ENCODE data around the gene TBC1D2B. TPM values are rescaled to one million over a fixed set of nuclear protein-coding genes. Genes with fewer than 3 reads are reported as not detected.
A peak's percentile ranks its signal among the peaks of the same experiment; 100 is the strongest.

Gene TBC1D2B
- total RNA-seq, 1 donor from 2014 or later = 69.3 TPM

DNA sequence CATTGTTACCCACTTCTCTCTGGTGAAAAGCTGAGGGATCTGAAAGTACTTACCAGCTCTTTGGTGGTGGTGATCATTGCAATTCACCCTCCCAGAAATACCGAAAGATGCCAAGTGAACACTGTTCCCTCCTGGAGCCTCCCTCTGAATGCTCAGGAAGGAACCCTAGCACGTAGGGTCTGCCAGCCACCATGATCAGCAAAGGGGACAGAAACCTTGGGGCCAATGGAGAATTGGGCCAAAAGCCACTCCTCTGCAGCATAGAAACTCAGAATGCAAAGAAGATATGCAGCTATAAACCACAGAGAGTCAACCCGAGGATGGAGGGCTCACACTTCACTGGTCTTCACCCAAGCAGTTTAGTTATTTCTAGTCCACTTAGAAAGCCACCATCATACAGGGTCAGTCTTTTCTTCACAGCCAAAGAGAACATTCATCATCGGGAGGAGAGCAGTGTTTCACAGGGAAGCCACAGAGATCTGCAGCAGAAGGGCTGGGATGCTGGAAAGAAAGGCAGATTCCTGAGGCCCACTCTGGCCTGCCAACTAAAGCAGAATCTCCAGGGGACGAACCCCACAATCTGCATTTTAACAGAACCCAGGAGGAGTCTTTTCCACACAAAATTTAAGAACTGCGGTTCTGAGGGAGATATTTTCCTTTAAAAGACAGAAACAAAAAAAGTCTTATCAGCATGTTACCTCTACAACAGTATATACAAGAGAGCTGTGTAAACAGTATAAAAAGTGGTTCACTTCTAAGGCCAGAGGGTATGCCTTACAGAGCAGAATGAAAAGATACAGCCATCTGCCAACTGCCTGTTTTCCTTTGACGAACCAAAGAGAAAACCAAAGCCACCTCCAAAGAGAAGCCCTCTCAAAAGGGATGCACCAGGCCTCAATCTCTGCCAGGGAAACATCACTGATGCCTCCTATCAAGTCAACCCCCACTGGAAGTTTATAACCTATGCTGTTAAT, 11.3 kb downstream of the TBC1D2B start:
- H3K4me3 Mint-ChIP-seq (ENCODE audit: unreplicated experiment) = peak overlapping the region; percentile 46
- DNase-seq (ENCODE audit: extremely low spot score, unreplicated experiment) = no peak
- no peaks in the 10 kb centered on the region for H3K27me3 Mint-ChIP-seq (ENCODE audit: unreplicated experiment)
- no peak overlapping the region for H3K27ac Mint-ChIP-seq (ENCODE audit: unreplicated experiment)
- TF ChIP-seq, protein P1, sequence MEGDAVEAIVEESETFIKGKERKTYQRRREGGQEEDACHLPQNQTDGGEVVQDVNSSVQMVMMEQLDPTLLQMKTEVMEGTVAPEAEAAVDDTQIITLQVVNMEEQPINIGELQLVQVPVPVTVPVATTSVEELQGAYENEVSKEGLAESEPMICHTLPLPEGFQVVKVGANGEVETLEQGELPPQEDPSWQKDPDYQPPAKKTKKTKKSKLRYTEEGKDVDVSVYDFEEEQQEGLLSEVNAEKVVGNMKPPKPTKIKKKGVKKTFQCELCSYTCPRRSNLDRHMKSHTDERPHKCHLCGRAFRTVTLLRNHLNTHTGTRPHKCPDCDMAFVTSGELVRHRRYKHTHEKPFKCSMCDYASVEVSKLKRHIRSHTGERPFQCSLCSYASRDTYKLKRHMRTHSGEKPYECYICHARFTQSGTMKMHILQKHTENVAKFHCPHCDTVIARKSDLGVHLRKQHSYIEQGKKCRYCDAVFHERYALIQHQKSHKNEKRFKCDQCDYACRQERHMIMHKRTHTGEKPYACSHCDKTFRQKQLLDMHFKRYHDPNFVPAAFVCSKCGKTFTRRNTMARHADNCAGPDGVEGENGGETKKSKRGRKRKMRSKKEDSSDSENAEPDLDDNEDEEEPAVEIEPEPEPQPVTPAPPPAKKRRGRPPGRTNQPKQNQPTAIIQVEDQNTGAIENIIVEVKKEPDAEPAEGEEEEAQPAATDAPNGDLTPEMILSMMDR (IDR thresholded peaks at IDR 0.05) = no peak
- H3K9me3 Mint-ChIP-seq (ENCODE audit: unreplicated experiment) = no peaks in the 10 kb centered on the region
- H3K4me1 Mint-ChIP-seq (ENCODE audit: unreplicated experiment) = peaks cover 14% of the 10 kb centered on the region
- no peaks in the 10 kb centered on the region for H3K36me3 Mint-ChIP-seq (ENCODE audit: unreplicated experiment)

DNA sequence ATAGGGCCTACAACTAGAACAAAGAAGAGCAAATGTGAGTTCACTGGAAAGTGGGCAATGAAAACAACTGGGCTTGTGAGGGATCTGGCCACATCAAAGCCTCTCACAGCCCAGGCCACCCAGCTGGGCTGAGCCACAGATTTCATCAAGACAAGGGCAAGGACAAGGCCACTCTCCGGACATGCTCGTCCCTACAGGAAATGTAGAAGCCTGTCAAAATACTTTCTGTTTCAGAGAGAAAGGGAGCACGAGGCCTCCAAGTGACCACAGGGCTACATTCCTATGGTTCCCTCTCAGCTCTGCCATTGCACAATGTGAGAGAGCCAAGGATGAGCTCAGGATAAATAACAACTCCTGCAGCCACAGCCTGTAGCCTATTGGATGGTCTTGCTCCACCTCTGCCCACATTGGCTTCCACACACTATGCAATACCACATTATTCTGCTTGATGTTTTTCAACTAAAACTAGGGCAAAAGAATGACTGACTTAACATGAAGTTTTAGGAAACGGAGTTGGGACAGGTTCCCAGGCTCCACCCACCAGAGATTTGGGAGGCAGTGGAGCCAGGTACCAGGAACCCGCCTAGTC, 12.1 kb downstream of the TBC1D2B start:
- H3K36me3 Mint-ChIP-seq (ENCODE audit: unreplicated experiment) = no peaks in the 10 kb centered on the region
- H3K4me1 Mint-ChIP-seq (ENCODE audit: unreplicated experiment) = peaks cover 11% of the 10 kb centered on the region
- no peak overlapping the region for H3K27ac Mint-ChIP-seq (ENCODE audit: unreplicated experiment)
- TF ChIP-seq, protein P1 (IDR thresholded peaks at IDR 0.05) = no peak
- DNase-seq (ENCODE audit: extremely low spot score, unreplicated experiment) = peak; percentile 87
- no peaks in the 10 kb centered on the region for H3K27me3 Mint-ChIP-seq (ENCODE audit: unreplicated experiment)
- peak overlapping the region; percentile 46 for H3K4me3 Mint-ChIP-seq (ENCODE audit: unreplicated experiment)
- no peaks in the 10 kb centered on the region for H3K9me3 Mint-ChIP-seq (ENCODE audit: unreplicated experiment)

GRCh38 chr15:78064544-78064943, 13.0 kb downstream of the TBC1D2B start:
- no peak for DNase-seq (ENCODE audit: extremely low spot score, unreplicated experiment)
- TF ChIP-seq, protein P1 (IDR thresholded peaks at IDR 0.05) = no peak
- H3K9me3 Mint-ChIP-seq (ENCODE audit: unreplicated experiment) = no peaks in the 10 kb centered on the region
- H3K27me3 Mint-ChIP-seq (ENCODE audit: unreplicated experiment) = no peaks in the 10 kb centered on the region
- no peaks in the 10 kb centered on the region for H3K36me3 Mint-ChIP-seq (ENCODE audit: unreplicated experiment)
- peaks cover 14% of the 10 kb centered on the region for H3K4me1 Mint-ChIP-seq (ENCODE audit: unreplicated experiment)
- no peak overlapping the region for H3K27ac Mint-ChIP-seq (ENCODE audit: unreplicated experiment)
- no peak overlapping the region for H3K4me3 Mint-ChIP-seq (ENCODE audit: unreplicated experiment)

- TF ChIP-seq, protein P1 (IDR thresholded peaks at IDR 0.05) = no peak
- Mint-ChIP-seq H3K36me3 (ENCODE audit: unreplicated experiment) (peaks cover under 1% of the 10 kb centered on the region), H3K9me3 (ENCODE audit: unreplicated experiment) (no peaks in the 10 kb centered on the region), H3K27ac (ENCODE audit: unreplicated experiment) (no peak overlapping the region), H3K4me3 (ENCODE audit: unreplicated experiment) (no peak overlapping the region), H3K4me1 (ENCODE audit: unreplicated experiment) (peaks cover 19% of the 10 kb centered on the region), H3K27me3 (ENCODE audit: unreplicated experiment) (no peaks in the 10 kb centered on the region)
- DNase-seq (ENCODE audit: extremely low spot score, unreplicated experiment) = no peak
These were observed 13.5 kb downstream of the TBC1D2B start for GRCh38 chr15:78063970-78064385.

GRCh38 chr15:78063217-78063616, 14.3 kb downstream of the TBC1D2B start:
- Mint-ChIP-seq H3K36me3 (ENCODE audit: unreplicated experiment) (peaks cover 2% of the 10 kb centered on the region), H3K4me1 (ENCODE audit: unreplicated experiment) (peaks cover 25% of the 10 kb centered on the region), H3K4me3 (ENCODE audit: unreplicated experiment) (no peak overlapping the region), H3K27ac (ENCODE audit: unreplicated experiment) (no peak overlapping the region), H3K9me3 (ENCODE audit: unreplicated experiment) (no peaks in the 10 kb centered on the region), H3K27me3 (ENCODE audit: unreplicated experiment) (no peaks in the 10 kb centered on the region)
- TF ChIP-seq, protein P1 (IDR thresholded peaks at IDR 0.05) = no peak
- no peak for DNase-seq (ENCODE audit: extremely low spot score, unreplicated experiment)
